GM19452 (cell line): Measurements from ENCODE around the gene STARD5.
A peak's percentile ranks its signal among the peaks of the same experiment; 100 is the strongest.

Experiments used
- ATAC-seq: cut with Tn5 transposase; IDR thresholded peaks from one replicate; pipeline ENCODE4 v1.9.1; 2021; ENCODE audit not compliant: unreplicated experiment

Gene STARD5

DNA sequence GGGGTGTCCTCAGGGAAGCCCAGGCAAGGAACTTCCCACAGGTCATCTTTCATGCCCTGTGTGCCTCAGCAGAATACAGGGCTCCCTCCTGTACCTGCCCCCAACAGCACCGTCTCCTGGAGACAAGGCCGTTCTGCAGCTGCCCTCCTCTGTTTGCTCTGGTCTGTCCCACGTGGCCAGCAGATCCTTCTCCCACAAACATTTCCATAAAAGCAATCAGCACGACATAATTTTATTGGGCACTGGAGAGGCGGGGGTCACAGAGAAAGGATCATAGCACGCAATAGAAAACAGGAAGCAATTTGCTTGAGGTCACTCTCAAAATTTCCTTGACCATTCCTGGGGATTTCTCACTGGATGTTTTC lies 29.4 kb downstream of the STARD5 start:
- ATAC-seq, result peak; percentile 5

DNA sequence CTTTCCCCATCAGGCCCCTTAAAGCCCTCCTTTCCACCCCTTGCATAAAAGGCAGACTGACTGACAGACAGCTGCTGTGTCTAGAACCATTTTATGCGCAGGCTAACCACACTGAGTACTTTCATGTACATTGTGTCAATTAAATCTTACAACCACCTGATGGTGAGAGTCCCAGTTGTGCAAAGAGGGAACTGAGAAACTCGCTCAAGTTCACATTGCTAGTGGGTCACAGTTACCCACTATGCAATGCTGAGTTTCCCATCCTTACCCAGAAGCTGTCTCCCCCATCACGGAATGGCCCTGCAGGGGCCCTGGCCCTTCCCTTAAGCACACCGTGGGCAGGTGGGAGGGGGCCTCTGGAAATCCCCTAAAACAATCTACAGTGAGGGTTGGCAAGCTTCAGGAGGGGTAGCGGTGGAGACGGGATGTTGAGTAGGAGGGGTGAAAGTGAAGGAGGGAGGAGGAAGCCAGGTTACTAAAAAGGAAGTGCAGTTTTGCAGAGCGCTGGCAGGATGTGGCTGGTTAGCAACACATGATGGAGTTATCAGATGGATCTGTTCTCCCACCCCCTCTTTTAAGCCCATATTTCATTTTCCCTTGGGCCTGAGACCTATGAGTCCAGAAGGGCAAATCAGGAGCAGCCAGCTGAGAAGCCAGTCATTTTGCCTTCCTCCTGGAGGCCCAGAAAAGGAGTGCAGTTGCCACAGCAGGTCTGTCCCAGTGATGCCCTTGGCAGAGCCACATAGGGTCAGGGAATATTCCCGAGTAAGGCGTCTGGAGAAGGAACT lies 30.0 kb downstream of the STARD5 start:
- ATAC-seq, result peak; percentile 60

GRCh38 chr15:81292523-81293001 lies 31.4 kb downstream of the STARD5 start:
- peak; percentile 33 for ATAC-seq

GRCh38 chr15:81291916-81292522 lies 31.9 kb downstream of the STARD5 start:
- ATAC-seq, result no peak

- no peak for ATAC-seq
Observed at GRCh38 chr15:81289910-81290309, 34.0 kb downstream of the STARD5 start.

GRCh38 chr15:81288616-81289015 lies 35.3 kb downstream of the STARD5 start:
- ATAC-seq, result no peak

- no peak for ATAC-seq
Observed at GRCh38 chr15:81288040-81288439, 35.9 kb downstream of the STARD5 start.

GRCh38 chr15:81286621-81287121 lies 37.3 kb downstream of the STARD5 start:
- ATAC-seq, result no peak

DNA sequence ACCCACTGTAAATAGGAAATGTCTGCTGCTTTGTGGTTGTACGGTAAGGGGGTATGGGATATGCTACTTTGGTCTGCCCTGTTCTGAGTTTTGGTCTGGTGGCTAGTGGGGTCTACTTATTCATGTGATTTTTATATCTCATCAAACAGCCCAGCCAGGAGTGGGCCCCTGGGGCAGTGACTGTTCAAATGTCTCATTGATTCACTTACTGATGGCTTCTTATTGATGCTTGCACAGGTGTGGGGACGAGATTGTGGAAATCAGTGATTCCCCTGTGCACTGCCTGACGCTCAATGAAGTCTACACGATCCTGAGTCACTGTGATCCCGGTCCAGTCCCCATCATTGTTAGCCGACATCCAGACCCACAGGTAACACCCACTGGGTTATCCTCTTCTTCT lies 38.5 kb downstream of the STARD5 start:
- no peak for ATAC-seq

GRCh38 chr15:81284256-81285031 lies 39.5 kb downstream of the STARD5 start:
- ATAC-seq, result no peak

- ATAC-seq, result no peak
Observed at GRCh38 chr15:81282911-81283310, 41.0 kb downstream of the STARD5 start.

DNA sequence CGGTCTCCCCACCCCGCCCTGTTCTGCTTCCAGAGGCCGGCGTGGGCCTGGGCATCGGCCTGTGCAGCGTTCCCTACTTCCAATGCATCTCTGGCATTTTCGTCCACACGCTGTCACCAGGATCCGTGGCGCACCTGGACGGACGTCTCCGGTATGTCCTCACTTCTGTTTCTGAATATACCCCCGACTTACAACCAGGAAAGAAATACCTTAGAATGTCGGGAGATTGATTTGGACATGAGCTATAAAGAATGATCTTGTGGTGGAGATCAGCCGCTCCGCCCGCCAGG lies 41.4 kb downstream of the STARD5 start:
- no peak for ATAC-seq

DNA sequence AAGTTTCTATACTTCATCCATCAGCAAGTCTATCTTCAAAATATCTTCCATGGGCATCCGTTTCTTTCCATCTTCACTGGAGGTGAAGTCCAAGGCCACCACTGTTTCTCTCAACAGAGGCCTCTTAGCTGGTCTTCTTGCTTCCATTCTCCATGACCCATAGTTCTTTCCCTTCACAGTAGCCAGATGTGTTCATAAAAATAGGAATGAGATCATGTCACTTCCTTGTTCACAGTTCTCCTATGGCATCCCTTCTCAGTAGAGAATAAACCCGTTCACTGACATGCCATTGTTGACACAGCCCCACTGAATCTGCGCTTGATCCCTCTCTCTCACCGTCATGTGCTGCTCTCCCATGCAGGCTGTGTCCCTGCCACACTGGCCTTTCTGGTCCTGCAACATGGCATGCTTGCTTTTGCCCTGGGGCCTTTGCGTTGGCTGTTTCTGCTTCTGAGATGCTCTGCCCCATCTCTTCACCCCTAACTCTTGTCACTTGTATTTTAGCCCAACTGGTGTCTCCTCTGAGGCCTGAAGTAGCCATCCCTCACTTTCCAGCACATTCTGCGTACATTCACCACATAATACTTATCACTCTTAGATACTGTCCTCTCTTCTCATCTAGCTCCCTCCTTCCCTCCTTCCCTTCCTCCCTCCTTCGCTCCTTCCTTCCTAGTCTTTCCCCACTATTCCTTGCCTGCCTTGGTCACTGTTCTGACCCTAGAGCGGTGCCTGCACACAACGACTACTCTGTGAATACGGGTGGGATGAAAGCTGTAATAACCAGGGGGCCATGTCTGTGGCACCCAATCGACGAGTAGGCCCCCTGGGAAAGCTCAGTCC lies 42.0 kb downstream of the STARD5 start:
- ATAC-seq, result no peak

- ATAC-seq, result no peak
Observed at GRCh38 chr15:81281456-81281735, 42.5 kb downstream of the STARD5 start.

DNA sequence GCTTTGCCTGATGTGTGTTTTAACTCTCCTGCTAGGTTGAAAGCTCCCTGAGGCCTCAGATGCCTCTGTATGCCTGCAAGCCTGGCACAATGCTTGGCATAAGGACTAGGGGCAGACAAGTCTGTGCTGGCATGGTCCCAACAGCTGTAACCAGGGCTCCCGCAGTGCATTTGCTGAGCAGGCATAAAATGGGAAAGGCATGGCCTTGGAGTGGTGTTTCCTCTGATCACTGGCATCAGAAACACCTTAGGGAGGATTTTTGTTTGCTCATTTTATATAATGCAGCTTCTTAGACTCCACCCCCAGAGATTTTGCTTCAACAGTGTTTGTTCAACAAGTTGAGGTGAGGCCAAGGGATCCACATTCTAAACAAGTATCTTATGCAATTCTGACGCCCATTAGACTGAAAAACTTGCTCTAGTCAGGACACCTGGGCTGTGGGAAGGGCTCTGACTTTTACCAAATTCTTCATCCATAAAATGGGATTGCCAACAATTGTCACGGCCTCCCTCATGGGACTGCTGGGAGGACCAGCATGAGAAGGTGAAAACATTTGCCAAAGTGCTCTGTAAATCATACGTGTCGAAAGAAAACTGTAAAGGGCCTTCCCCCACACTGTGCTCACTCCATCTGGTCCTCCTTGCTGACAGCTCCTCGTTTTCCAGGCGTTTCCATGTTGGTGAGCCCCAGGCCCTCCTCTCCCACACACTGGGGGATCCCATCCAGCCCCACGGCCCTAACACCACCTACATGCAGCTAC lies 43.1 kb downstream of the STARD5 start:
- ATAC-seq, result no peak

- ATAC-seq, result no peak
Observed at GRCh38 chr15:81279621-81280485, 44.1 kb downstream of the STARD5 start.

GRCh38 chr15:81278306-81279029 lies 45.5 kb downstream of the STARD5 start:
- ATAC-seq, result no peak

DNA sequence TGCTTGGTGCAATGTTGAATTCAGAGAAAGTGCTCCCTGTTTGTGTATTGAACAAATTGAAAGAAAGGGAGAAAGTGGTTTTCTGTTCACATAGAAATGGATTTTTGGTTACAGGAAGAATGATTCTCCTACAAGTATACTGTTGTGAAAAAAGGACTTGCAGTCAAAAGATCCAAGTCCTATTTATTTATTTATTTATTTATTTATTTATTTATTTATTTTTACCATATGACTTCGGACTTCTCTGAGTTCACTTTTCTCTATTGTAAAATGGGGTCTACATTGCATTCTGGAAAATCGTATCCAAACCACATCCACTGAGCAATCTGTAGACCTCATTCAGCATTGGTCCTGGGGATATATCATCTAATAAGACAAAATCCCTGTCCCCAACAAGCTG lies 46.1 kb downstream of the STARD5 start:
- no peak for ATAC-seq

DNA sequence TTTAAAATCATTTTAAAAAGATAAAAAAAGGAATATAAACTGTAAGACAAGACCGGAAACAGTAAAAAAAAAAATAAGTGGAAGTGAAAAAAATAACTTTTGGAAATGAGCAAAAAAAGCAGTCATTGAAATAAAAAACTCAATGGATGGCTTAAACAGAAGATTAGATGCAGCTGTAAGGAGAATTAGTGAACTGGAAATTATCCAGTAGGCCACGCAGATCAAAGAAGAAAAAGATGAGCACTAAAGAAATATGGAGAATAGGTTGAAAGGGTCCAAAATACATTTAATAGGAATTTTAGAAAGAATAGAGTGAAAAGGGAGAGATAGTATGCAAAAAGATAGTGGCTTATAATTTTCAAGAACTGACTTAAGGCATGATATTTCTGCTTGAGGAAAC lies 47.0 kb downstream of the STARD5 start:
- no peak for ATAC-seq
